Stimulated activated CD8-positive, alpha-beta memory T cell treated with anti-CD3 and anti-CD28 coated beads, Interleukin-15, amount 100 ng/mL, for 4 hours (primary cell): Measurements from ENCODE around the gene GAS6.
"Not testable (repeated sequence)": the region's sequence is repeated elsewhere in the genome, so short reads cannot be mapped to it uniquely, and the experiment has no call there.

Source experiments
- DNase-seq, 2 donors: peaks; one replicate each; pipeline ENCODE4 v3.0.0-alpha.2; 2020; ENCODE audit warnings: low read depth in 2 of 2

GAS6 gene

GRCh38 chr13:113863524-113864272 lies at the start of gene GAS6:
TSS of gene GAS6 (minus strand) at chr13:113864076. CDS start at chr13:113863920, 156 bp downstream.
- no peak for DNase-seq

- DNase-seq, result not testable (repeated sequence)
These were observed 49.5 kb upstream of the GAS6 start for GRCh38 chr13:113913408-113913807.

GRCh38 chr13:113912596-113912995 lies 48.7 kb upstream of the GAS6 start:
- DNase-seq, result no peak

- DNase-seq, result no peak
These were observed 44.0 kb upstream of the GAS6 start for GRCh38 chr13:113907635-113908617.

GRCh38 chr13:113906571-113906970 lies 42.7 kb upstream of the GAS6 start:
- DNase-seq, result no peak

GRCh38 chr13:113905942-113906341 lies 42.1 kb upstream of the GAS6 start:
- no peak for DNase-seq

DNA sequence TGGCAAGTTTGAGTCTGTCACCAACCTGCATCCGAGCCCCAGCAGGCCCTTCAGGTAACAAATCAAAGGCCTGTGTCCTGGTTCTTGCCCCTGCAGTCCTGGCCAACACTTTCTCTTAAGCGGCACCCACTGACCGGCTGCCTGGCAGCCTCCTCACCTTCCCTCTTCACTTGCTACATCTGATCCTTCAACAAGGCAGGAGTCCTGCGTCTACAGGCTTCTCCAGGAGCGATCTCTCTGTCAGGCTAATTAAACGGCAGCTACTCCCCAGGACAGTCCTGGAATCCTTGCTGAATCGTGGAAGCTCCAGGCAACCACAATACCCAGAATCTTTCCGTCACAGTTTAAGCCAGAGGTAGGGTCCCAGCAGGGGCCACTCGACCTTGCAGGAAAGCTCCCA lies 41.1 kb upstream of the GAS6 start:
- no peak for DNase-seq

DNA sequence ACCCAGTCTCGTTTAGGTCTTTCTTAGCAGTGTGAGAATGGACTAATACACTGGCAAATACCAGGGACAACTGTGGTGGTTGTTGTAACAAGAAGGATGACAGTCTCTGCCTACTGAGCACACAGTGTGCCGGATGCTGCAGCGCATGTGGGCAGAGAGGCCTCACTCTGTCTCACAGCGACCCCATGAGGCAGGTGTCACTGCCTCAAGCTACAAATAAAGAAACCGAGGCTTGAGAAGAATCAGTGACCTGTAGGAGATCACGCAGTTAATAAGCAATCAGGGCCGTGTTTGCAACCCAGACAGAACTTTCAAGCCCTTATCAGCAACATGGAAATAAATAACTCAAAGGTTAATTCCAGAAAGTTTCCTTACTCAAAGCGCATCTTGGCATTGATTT lies 40.5 kb upstream of the GAS6 start:
- no peak for DNase-seq

DNA sequence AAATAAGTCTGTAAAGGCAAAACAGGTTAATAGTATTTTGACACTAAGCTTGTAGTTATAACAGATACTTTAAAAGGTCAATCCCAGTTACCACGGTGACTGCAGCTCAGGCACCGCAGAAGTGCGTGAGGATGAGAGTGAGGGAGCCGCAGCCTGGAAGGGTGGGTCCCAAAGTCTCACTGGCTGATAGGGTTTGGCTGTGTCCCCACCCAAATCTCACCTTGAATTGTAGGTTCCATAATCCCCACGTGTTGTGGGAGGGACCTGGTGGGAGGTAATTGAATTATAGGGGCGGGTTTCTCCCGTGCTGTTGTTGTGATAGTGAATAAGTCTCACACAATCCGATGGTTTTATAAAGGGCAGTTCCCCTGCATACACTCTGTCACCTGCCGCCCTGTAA lies 40.0 kb upstream of the GAS6 start:
- no peak for DNase-seq

GRCh38 chr13:113902986-113903775 lies 39.3 kb upstream of the GAS6 start:
- no peak for DNase-seq

GRCh38 chr13:113902481-113902880 lies 38.6 kb upstream of the GAS6 start:
- DNase-seq, result no peak

- DNase-seq, result no peak
These were observed 37.8 kb upstream of the GAS6 start for GRCh38 chr13:113901642-113902041.

GRCh38 chr13:113901231-113901630 lies 37.4 kb upstream of the GAS6 start:
- no peak for DNase-seq

DNA sequence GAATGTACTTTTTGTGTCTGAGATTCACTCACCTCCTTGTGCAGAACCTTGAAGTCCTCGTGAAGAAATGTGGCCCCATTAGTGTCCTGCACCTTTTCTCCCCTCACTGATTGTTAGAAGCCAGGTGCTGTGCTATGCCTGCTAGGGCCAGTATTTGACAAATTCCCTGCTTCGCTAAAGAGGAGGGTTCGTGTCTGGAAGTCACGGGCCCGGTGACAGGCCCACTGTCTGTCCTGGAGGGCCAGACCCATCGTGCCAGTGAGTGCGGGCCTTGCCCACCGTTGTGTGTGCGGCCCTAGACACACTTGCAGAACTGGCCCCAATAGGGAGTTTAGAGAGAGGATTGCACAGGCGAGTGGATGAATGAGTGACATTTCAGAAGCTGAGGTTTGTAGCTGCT lies 36.8 kb upstream of the GAS6 start:
- no peak for DNase-seq

DNA sequence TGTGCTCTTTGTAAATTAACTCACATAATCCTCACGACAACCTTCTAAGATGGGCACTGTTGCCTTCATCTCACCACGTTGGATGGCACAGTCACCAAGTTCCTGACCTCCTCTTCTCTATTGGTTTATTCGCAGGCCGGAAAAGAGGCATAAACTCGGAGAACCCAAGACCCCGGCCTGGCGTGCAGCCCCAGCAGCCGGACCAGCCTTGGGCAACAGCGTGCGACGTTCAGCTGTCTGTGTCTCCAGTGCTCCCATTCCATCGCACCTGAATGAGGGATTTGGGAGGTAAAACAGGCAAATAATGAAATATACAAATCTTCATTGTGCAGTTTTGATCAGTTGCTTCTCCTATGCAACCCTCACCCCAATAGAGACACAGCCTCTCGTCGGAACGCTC lies 34.5 kb upstream of the GAS6 start:
- no peak for DNase-seq

- DNase-seq, result no peak
These were observed 34.1 kb upstream of the GAS6 start for GRCh38 chr13:113897966-113898365.

GRCh38 chr13:113897161-113897560 lies 33.3 kb upstream of the GAS6 start:
- DNase-seq, result no peak

GRCh38 chr13:113895436-113895835 lies 31.6 kb upstream of the GAS6 start:
- DNase-seq, result no peak

- no peak for DNase-seq
These were observed 27.1 kb upstream of the GAS6 start for GRCh38 chr13:113890774-113891480.

GRCh38 chr13:113889467-113889866 lies 25.6 kb upstream of the GAS6 start:
- no peak for DNase-seq

DNA sequence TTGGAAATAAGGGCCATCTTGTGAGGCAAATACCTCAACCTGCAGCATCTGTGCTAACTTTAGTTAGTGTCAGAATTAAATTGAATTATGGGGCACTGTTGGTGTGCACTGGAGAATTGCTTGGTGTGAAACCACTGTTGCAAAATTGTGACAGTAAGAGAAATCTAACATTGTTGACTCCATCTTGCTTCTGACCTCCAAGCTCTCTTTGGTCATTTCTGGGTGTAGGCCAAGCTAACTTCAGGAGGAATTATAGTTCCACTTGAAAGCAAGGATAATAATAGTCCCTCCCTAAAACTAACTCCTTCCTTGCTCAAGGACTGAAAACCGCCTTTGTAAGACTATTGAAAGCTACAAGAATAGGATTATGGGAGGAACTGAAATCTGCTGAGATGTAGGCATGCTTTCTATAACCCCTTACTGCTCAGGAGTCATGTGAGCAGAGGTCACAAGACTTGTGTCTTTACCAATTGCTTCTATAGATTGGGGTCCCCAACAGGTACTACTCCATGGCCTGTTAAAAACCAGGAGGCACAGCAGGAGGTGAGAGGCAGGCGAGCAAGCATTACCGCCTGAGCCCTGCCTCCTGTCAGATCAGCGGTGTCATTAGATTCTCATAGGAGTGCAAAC lies 24.9 kb upstream of the GAS6 start:
- no peak for DNase-seq
